HG02678 (cell line): ENCODE data around the gene ADI1.
"Not testable (repeated sequence)": the region's sequence is repeated elsewhere in the genome, so short reads cannot be mapped to it uniquely, and the experiment has no call there.

Experiments used
- ATAC-seq: cut with Tn5 transposase; IDR thresholded peaks from one replicate; pipeline ENCODE4 v1.9.1; 2021; ENCODE audit warnings: mild to moderate bottlenecking, moderate library complexity; ENCODE audit not compliant: unreplicated experiment

ADI1 gene

GRCh38 chr2:3450385-3451010, 68.8 kb downstream of the ADI1 start:
- ATAC-seq, result no peak

- ATAC-seq, result no peak
Observed at GRCh38 chr2:3449936-3450335, 69.4 kb downstream of the ADI1 start.

GRCh38 chr2:3449086-3449485, 70.2 kb downstream of the ADI1 start:
- ATAC-seq, result no peak

DNA sequence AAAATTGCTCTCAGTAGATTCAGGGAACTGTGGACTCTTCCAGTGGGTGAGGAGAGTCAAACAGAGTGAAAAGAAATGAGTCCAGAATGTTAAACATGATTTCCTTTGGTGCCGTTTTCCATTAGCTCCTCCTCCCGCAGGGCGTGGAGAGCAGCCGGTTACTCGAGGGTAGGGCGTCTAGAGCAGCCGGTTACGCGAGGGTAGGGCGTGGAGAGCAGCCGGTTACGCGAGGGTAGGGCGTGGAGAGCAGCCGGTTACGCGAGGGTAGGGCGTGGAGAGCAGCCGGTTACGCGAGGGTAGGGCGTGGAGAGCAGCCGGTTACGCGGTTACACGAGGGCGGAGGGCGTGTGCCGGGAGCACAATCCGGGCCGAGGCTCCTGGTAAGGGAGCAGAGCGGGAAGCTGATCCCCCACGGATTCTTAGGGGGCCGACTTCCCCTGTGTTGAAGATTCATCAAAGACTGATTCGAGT, 70.9 kb downstream of the ADI1 start:
- not testable (repeated sequence) for ATAC-seq

DNA sequence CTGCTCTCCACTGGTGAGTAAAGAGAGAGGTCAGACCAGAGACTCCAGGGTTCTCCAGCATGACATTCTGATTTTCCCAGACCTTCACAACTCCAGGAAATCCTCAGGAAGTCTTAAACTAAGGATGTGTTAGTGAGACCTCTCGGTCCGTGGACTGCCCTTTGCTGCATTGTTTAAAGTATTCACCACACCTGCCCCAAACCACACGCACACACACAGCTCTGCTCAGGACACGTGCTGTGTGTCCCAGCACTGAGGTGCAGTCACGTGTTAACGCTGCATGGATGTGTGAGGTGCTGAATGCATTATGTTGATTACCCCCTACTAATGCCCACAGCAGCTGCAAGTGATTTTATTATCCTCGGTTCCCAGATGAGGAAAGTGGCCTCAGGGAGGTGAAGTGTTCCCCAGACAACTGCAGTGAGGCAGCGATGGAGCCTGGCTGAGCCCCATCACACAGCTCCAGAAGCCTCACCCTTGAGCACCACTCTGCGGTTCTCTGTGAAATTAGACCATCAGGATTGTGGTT, 71.5 kb downstream of the ADI1 start:
- ATAC-seq, result no peak
